ENCODE results near the gene MAPK6. TPM values are rescaled to one million over a fixed set of nuclear protein-coding genes. Genes with fewer than 3 reads are reported as not detected.

Gene MAPK6
- total and polyA plus RNA-seq, 9 of the 15 experiments (the other 6 are each of a cell fraction or from before 2014, with no cell fraction given), result 28.5 to 97.1 (median 74.0) TPM

DNA sequence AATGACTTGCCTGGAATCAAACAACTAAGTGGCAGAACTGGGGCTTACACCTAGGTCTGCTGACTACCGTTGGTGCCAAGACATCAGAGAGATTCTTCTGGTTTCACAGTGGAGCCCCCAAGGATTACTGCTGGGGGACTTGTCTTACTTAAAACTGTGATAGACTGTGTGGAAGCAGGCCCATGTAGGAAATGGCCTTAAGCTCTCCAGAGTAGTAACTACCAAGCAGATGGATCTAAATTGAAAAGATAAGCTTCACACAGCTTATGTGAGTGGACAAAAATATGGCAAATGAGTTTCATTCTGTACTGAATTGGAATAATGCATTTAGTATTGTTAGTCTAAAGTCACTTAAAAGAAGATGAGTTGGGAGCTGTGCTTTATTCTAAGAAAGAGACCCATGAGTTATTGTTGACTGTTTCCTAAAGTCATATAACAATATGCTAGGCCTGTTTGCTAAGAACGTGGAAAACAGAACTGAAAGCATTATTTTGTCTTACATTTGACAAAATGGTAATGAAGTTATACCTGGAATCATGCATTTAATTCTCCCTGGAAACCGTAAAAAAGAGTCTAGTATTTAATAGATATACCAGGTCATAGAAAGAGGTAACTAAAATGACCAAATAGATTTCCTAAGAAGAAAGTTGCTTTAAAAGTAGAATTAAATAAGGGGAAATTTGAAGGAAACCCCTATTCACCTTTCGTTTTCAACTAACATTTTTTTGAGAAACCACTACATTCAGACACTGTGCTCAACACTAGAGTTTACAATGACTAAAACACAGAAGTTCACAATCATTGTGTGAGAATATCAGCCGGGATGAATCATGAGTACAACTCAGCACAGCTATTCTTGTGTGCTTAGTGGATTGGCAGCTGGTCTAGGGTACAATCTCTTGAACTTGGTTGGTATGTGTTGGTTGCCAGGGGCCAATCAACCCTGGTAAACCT is 13.0 kb upstream of the MAPK6 start (continued):
- TF ChIP-seq JUND (IDR thresholded peaks at IDR 0.05; ENCODE audit: borderline replicate concordance, low read depth, low read length) (no peak), JUND (tag; IDR thresholded peaks at IDR 0.05; ENCODE audit: borderline replicate concordance, low read depth, low read length) (0 out of 3 replicates have a peak, but pooled peaks have one; percentile 11), ZNF589 (CRISPR knock-in tag; IDR thresholded peaks at IDR 0.05; ENCODE audit: low read depth) (peak; percentile 46; the same call in 1 of the 2 replicates), ZNF583 (CRISPR knock-in tag; IDR thresholded peaks at IDR 0.05) (no peak), SMAD3 (CRISPR knock-in tag; conservative IDR thresholded peaks at IDR 0.05) (no peak), GTF2F1 (IDR thresholded peaks at IDR 0.05; ENCODE audit: low read depth, low read length) (no peak), ASH1L (IDR thresholded peaks at IDR 0.05; ENCODE audit: borderline replicate concordance, low read depth, partially characterized antibody) (no peak), FOSL1 (tag; conservative IDR thresholded peaks at IDR 0.05) (peak; percentile 25; the same call in 1 of the 2 replicates), ZZZ3 (IDR thresholded peaks at IDR 0.05) (no peak), L3MBTL2 (IDR thresholded peaks at IDR 0.05) (no peak), HNRNPL (IDR thresholded peaks at IDR 0.05; ENCODE audit: low read depth, low read length) (no peak), ZNF175 (CRISPR knock-in tag; IDR thresholded peaks at IDR 0.05; ENCODE audit: low read depth) (peak; percentile 42; the same call in 1 of the 2 replicates), MECOM (CRISPR knock-in tag; IDR thresholded peaks at IDR 0.05) (no peak)
- TF ChIP-seq, protein P1, sequence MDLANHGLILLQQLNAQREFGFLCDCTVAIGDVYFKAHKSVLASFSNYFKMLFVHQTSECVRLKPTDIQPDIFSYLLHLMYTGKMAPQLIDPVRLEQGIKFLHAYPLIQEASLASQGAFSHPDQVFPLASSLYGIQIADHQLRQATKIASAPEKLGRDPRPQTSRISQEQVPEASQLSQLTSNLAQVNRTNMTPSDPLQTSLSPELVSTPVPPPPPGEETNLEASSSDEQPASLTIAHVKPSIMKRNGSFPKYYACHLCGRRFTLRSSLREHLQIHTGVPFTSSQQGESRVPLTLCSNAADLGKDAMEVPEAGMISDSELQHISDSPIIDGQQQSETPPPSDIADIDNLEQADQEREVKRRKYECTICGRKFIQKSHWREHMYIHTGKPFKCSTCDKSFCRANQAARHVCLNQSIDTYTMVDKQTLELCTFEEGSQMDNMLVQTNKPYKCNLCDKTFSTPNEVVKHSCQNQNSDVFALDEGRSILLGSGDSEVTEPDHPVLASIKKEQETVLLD (IDR thresholded peaks at IDR 0.05), result no peak
- TF ChIP-seq, protein P2, sequence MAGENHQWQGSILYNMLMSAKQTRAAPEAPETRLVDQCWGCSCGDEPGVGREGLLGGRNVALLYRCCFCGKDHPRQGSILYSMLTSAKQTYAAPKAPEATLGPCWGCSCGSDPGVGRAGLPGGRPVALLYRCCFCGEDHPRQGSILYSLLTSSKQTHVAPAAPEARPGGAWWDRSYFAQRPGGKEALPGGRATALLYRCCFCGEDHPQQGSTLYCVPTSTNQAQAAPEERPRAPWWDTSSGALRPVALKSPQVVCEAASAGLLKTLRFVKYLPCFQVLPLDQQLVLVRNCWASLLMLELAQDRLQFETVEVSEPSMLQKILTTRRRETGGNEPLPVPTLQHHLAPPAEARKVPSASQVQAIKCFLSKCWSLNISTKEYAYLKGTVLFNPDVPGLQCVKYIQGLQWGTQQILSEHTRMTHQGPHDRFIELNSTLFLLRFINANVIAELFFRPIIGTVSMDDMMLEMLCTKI (IDR thresholded peaks at IDR 0.05; ENCODE audit: partially characterized antibody), result no peak

Measured in K562 (cell line).